DND-41 (cell line): ENCODE results near the gene SP9.

ENCODE experiments used
- CTCF ChIP-seq: IDR thresholded peaks from 2 replicates; pipeline ENCODE4 v1.5.1; 2012; ENCODE audit warnings: borderline replicate concordance, low read length, moderate library complexity, mild to moderate bottlenecking; ENCODE audit not compliant: poor library complexity, severe bottlenecking; ENCODE audit errors: extremely low read depth
- EZH2 ChIP-seq: IDR thresholded peaks from 3 replicates; pipeline ENCODE4 v1.6.1; 2012; ENCODE audit warnings: borderline replicate concordance, low read depth, mild to moderate bottlenecking, moderate library complexity, low read length, inconsistent platforms; ENCODE audit not compliant: severe bottlenecking

GRCh38 chr2:174330945-174331594 lies 3.7 kb upstream of the SP9 start:
- TF ChIP-seq CTCF = no peak
- TF ChIP-seq EZH2 = no peak
